K562 (cell line): Measurements from ENCODE around the gene ARV1. TPM values are rescaled to one million over a fixed set of nuclear protein-coding genes. Genes with fewer than 3 reads are reported as not detected.

Experiments
- ATAC-seq: fragments of 200-7000 bp; cut with Tn5 transposase; 3 replicates; pipeline ENCODE4 v1.9.1; 2020; ENCODE audit warnings: moderate library complexity
- BruUV-seq: library from RNA; stranded (reverse); fragments of 400-500 nt; replicated peaks from 2 replicates; lab custom pipeline; 2021; lab: Mats Ljungman, UMichigan
- CTCF ChIA-PET: fragments of 300-600 bp; formaldehyde crosslinking; extraction: SDS; loops from one replicate; lab custom pipeline; 2021; ENCODE audit warnings: low intra/inter-chr PET ratio; lab: Yijun Ruan, JAX
- POLR2A ChIA-PET: fragments of 300-600, 350-650 bp; sonication (Branson Sonifier 250); formaldehyde crosslinking; extraction: SDS; loops from one replicate; lab custom pipeline; 2021; ENCODE audit warnings: antibody characterized with exemption, inconsistent platforms; lab: Yijun Ruan, JAX
- DNase-seq, 4 experiments: peaks; one replicate each; pipeline versions ENCODE4 v3.0.0 to v3.0.0-alpha.2; 2011 to 2018; ENCODE audit warnings: low spot score in 3 of 4, mixed read lengths in 3 of 4; ENCODE audit errors: extremely low read depth in 1 of 4
- FAIRE-seq: peaks from 2 replicates; lab custom pipeline; 2011; peaks lifted over from hg19 to GRCh38; lab: Jason Lieb, UNC
- H2AFZ ChIP-seq: 2 replicates; pipeline ENCODE4 v1.6.0; 2011; ENCODE audit warnings: low read depth, low read length, control low read depth, inconsistent platforms
- H3K27ac ChIP-seq: fragments of 200-600 bp; 3 replicates; pipeline ENCODE4 v1.8.0; 2011; ENCODE audit warnings: low read depth, mild to moderate bottlenecking, control low read depth, inconsistent platforms, low read length, moderate library complexity, mixed read lengths; ENCODE audit errors: extremely low read depth
- H3K27me3 ChIP-seq, 2 experiments: fragments of 300-600 bp in 1 of 2; 2 replicates in 1 of 2; 3 replicates in 1 of 2; pipeline versions ENCODE4 v1.6.0 to v1.8.0; 2011; ENCODE audit warnings: inconsistent platforms in 2 of 2, low read length in 2 of 2, mild to moderate bottlenecking in 1 of 2, mixed read lengths in 1 of 2, moderate library complexity in 1 of 2; ENCODE audit not compliant: control insufficient read depth in 2 of 2, insufficient read depth in 2 of 2
- H3K36me3 ChIP-seq: fragments of 300-600 bp; 3 replicates; pipeline ENCODE4 v1.8.0; 2011; ENCODE audit warnings: mild to moderate bottlenecking, low read length, inconsistent platforms; ENCODE audit not compliant: control insufficient read depth, insufficient read depth
- H3K4me1 ChIP-seq, 2 experiments: fragments of 200-600 bp in 1 of 2; replicated peaks in 1 of 2; 2 replicates in 1 of 2; 3 replicates in 1 of 2; pipeline versions ENCODE4 v1.5.1 to v1.8.0; 2011; ENCODE audit warnings: inconsistent platforms in 2 of 2, low read length in 2 of 2, mild to moderate bottlenecking in 1 of 2, mixed read lengths in 1 of 2, moderate library complexity in 1 of 2; ENCODE audit not compliant: control insufficient read depth in 2 of 2, insufficient read depth in 2 of 2
- H3K4me2 ChIP-seq: 2 replicates; pipeline ENCODE4 v1.6.1; 2011; ENCODE audit warnings: low read length, control low read depth, inconsistent platforms, mixed read lengths; ENCODE audit not compliant: insufficient read depth
- H3K4me3 ChIP-seq: fragments of 200-600 bp; sonication (generic), shearing (Covaris generic); 2 replicates; pipeline ENCODE4 v1.5.1; 2016; ENCODE audit warnings: control low read depth, inconsistent platforms
- H3K79me2 ChIP-seq: fragments of 200-600 bp; 3 replicates; pipeline ENCODE4 v1.8.0; 2011; ENCODE audit warnings: low read length, inconsistent platforms; ENCODE audit not compliant: control insufficient read depth, insufficient read depth
- H3K9ac ChIP-seq, 2 experiments: 2 replicates each; pipeline versions ENCODE4 v1.6.0 to v1.6.1; 2011; ENCODE audit warnings: low read depth in 2 of 2, low read length in 2 of 2, control low read depth in 1 of 2, inconsistent platforms in 1 of 2, mild to moderate bottlenecking in 1 of 2, mixed read lengths in 1 of 2; ENCODE audit not compliant: insufficient read depth in 1 of 2
- H3K9me1 ChIP-seq: one replicate; pipeline ENCODE4 v1.6.0; 2011; ENCODE audit warnings: inconsistent platforms, mild to moderate bottlenecking, low read length, moderate library complexity; ENCODE audit not compliant: control insufficient read depth, insufficient read depth
- H3K9me3 ChIP-seq: replicated peaks from 2 replicates; pipeline ENCODE4 v1.5.1; 2011; ENCODE audit warnings: low read depth, low read length, inconsistent platforms; ENCODE audit not compliant: control insufficient read depth, insufficient read depth
- H4K20me1 ChIP-seq: replicated peaks from 2 replicates; pipeline ENCODE4 v1.6.1; 2011; ENCODE audit warnings: low read length, inconsistent platforms, mixed read lengths; ENCODE audit not compliant: control insufficient read depth, insufficient read depth
- FOXA1 ChIP-seq: fragments of 450-650 bp; IDR thresholded peaks from 2 replicates; pipeline ENCODE4 v1.6.1; 2016; ENCODE audit warnings: mild to moderate bottlenecking, borderline replicate concordance
- JUNB ChIP-seq: fragments of 450-650 bp; formaldehyde crosslinking; conservative IDR thresholded peaks from 2 replicates; pipeline ENCODE4 v1.4.0; 2020; ENCODE audit warnings: mild to moderate bottlenecking
- PCBP2 ChIP-seq: fragments of 200-400 bp; formaldehyde crosslinking; IDR thresholded peaks from 2 replicates; pipeline ENCODE4 v1.6.1; 2018; ENCODE audit warnings: low read length, low read depth, mild to moderate bottlenecking, moderate library complexity; ENCODE audit not compliant: poor library complexity, severe bottlenecking
- WGBS: fragments of 100-300 bp; shearing (Covaris generic); methylation state at CpG from one replicate; pipeline ENCODE4 v1.1.6; 2016; ENCODE audit warnings: low coverage, mixed read lengths; ENCODE audit not compliant: insufficient coverage; ENCODE audit errors: missing lambda C conversion rate; 5-methylcytosine and 5-hydroxymethylcytosine counted together
- in situ Hi-C: fragments of 300-500 bp; cut with MboI; formaldehyde crosslinking; loops from 4 replicates; pipeline ENCODE4 v1.15.0; 2018; ENCODE audit warnings: inconsistent platforms, mixed read lengths
- intact Hi-C: fragments of 100-400 bp; cut with micrococcal nuclease; formaldehyde crosslinking; loops from 2 replicates; pipeline ENCODE4 v1.14.2; 2022
- polyA plus RNA-seq, 8 experiments: library from polyadenylated mRNA; depleted of rRNA in 4 of 8; stranded (reverse) in 5 of 8; unstranded in 3 of 8; fragments of >200 nt; fragmentation: Nextera tagmentation in 2 of 8; fragmentation: Illumina TruSeq in 1 of 8; extraction: Ambion mirVana in 2 of 8; extraction: Trizol in 1 of 8; gene quantifications; 2 replicates each; pipeline versions ENCODE4 v1.2.1 to v1.2.3, GENCODE V29; 2011 to 2014; ENCODE audit warnings: inconsistent platforms in 1 of 8, missing spikeins in 1 of 8
- total RNA-seq, 7 experiments: library from RNA; depleted of rRNA in 6 of 7; stranded (reverse); fragments of >200 nt in 6 of 7; fragmentation: Illumina TruSeq in 2 of 7; extraction: Trizol in 2 of 7; gene quantifications; 2 replicates each; pipeline versions ENCODE4 v1.2.1 to v1.2.3, GENCODE V29; 2011 to 2021; ENCODE audit warnings: low replicate concordance in 1 of 7

The ARV1 gene
- total and polyA plus RNA-seq, 9 of the 15 experiments (the other 6 are each of a cell fraction or from before 2014, with no cell fraction given) = 54.8 to 139 (median 74.0) TPM

- no peak overlapping the region for H3K27ac ChIP-seq
- no peak overlapping the region for H3K4me3 ChIP-seq
- no peaks in the 10 kb centered on the region for H3K27me3 ChIP-seq
- H3K4me1 ChIP-seq = peaks cover 11 to 14% of the 10 kb centered on the region in 2 experiments; a peak in 3 of 5 replicates
- no peak for FAIRE-seq
- BruUV-seq = no TSS peak
- in situ Hi-C loops (no loop called here), intact Hi-C loops (loop anchor here (5.0 kb wide), 3 partner anchors 108 to 178 kb away; partner anchors contain the start of gene C1orf198)
- ATAC-seq = no peak
- TF ChIP-seq FOXA1 (no peak), JUNB (CRISPR knock-in tag) (no peak)
- ChIA-PET CTCF (no interaction called here), POLR2A (interaction anchor here (2.7 kb wide), 1 partner anchor 9 kb away, joined by 9 read pairs; no protein-coding TSS in a partner anchor)
- no peak overlapping the region for H3K9ac ChIP-seq
- no peak overlapping the region for H2AFZ ChIP-seq
- H3K36me3 ChIP-seq = peaks cover 16% of the 10 kb centered on the region
- 77% methylated on average over 3 of the region's 3 CpGs for WGBS
- no peaks in the 10 kb centered on the region; the same call in 1 of the 2 replicates for H3K9me3 ChIP-seq
- DNase-seq = no peak
- H3K4me2 ChIP-seq = no peak overlapping the region
- no peaks in the 10 kb centered on the region for H3K9me1 ChIP-seq
- H3K79me2 ChIP-seq = peaks cover 40% of the 10 kb centered on the region
- peaks cover 5% of the 10 kb centered on the region for H4K20me1 ChIP-seq
Measured at GRCh38 chr1:230975636-230976035, 3.3 kb upstream of the ARV1 start.

- Histone ChIP-seq H3K9ac (no peak overlapping the region), H3K9me3 (no peaks in the 10 kb centered on the region; the same call in 1 of the 2 replicates), H3K27ac (no peak overlapping the region), H3K36me3 (peaks cover 24% of the 10 kb centered on the region), H3K79me2 (peaks cover 47% of the 10 kb centered on the region), H3K4me2 (no peak overlapping the region), H3K4me1 (peaks cover 17 to 21% of the 10 kb centered on the region in 2 experiments; a peak in 4 of 5 replicates), H3K9me1 (no peaks in the 10 kb centered on the region), H4K20me1 (peaks cover 5% of the 10 kb centered on the region), H3K4me3 (no peak overlapping the region), H2AFZ (no peak overlapping the region), H3K27me3 (no peaks in the 10 kb centered on the region)
- ATAC-seq (no peak), DNase-seq (no peak), FAIRE-seq (no peak)
- intact Hi-C loops = loop anchor here (5.0 kb wide), 3 partner anchors 109 to 179 kb away; partner anchors contain the start of gene C1orf198
- 63% methylated on average over 4 of the region's 4 CpGs for WGBS
- POLR2A ChIA-PET = interaction anchor here (0.9 to 2.7 kb wide), 3 partner anchors 10 to 63 kb away, joined by 3 to 9 read pairs (median 4); no protein-coding TSS in a partner anchor
- CTCF ChIA-PET = no interaction called here
- no peak for TF ChIP-seq PCBP2
- in situ Hi-C loops = no loop called here
- no TSS peak for BruUV-seq
Measured at GRCh38 chr1:230976360-230976759, 2.5 kb upstream of the ARV1 start.
